HepG2 (cell line): ENCODE data around the gene ZDHHC9.

ENCODE experiments used
- CTCF ChIP-seq: sonication (generic); formaldehyde crosslinking; IDR thresholded peaks from 2 replicates; pipeline ENCODE4 v1.5.0; 2020; ENCODE audit warnings: mild to moderate bottlenecking, missing genetic modification reagents, moderate library complexity
- ELF1 ChIP-seq: sonication (generic); formaldehyde crosslinking; IDR thresholded peaks from 2 replicates; pipeline ENCODE4 v1.4.0; 2020; ENCODE audit warnings: missing genetic modification reagents
- FOXA1 ChIP-seq, 2 experiments: fragments of 450-650 bp in 1 of 2; sonication (generic) in 1 of 2; formaldehyde crosslinking in 1 of 2; IDR thresholded peaks; 2 replicates each; pipeline versions ENCODE4 v1.4.0 to v1.6.1; 2016 to 2020; ENCODE audit warnings: missing genetic modification reagents in 1 of 2
- NFIC ChIP-seq: IDR thresholded peaks from 2 replicates; pipeline ENCODE4 v1.6.1; 2012; ENCODE audit warnings: mild to moderate bottlenecking, low read length, inconsistent platforms
- SP1 ChIP-seq, 2 experiments: fragments of 450-650 bp in 1 of 2; sonication (generic) in 1 of 2; formaldehyde crosslinking in 1 of 2; IDR thresholded peaks; 2 replicates each; pipeline versions ENCODE4 v1.4.0 to v1.6.1; 2016 to 2020; ENCODE audit warnings: missing genetic modification reagents in 1 of 2
- SRF ChIP-seq: IDR thresholded peaks from 2 replicates; pipeline ENCODE4 v1.6.1; 2011; ENCODE audit warnings: mild to moderate bottlenecking, low read depth, low read length, moderate library complexity
- SRSF9 ChIP-seq: fragments of 200-400 bp; formaldehyde crosslinking; IDR thresholded peaks from 2 replicates; pipeline ENCODE4 v1.6.1; 2018; ENCODE audit warnings: borderline replicate concordance, mild to moderate bottlenecking, low read depth, low read length; ENCODE audit not compliant: insufficient read depth, poor library complexity, severe bottlenecking
- ZBTB46 ChIP-seq: sonication (generic); formaldehyde crosslinking; IDR thresholded peaks from 2 replicates; pipeline ENCODE4 v1.4.0; 2020; ENCODE audit warnings: mild to moderate bottlenecking, missing genetic modification reagents, borderline replicate concordance
- ZBTB8A ChIP-seq: sonication (generic); formaldehyde crosslinking; IDR thresholded peaks from 2 replicates; pipeline ENCODE4 v1.4.0; 2020; ENCODE audit warnings: mild to moderate bottlenecking, low read depth, missing genetic modification reagents, borderline replicate concordance
- ZMYM3 ChIP-seq: sonication (generic); formaldehyde crosslinking; IDR thresholded peaks from 2 replicates; pipeline ENCODE4 v1.5.1; 2020; ENCODE audit warnings: mild to moderate bottlenecking, missing genetic modification reagents
- ZNF263 ChIP-seq: sonication (generic); formaldehyde crosslinking; IDR thresholded peaks from 2 replicates; pipeline ENCODE4 v1.4.0; 2020; ENCODE audit warnings: missing genetic modification reagents
- ZNF580 ChIP-seq: IDR thresholded peaks from 2 replicates; pipeline ENCODE4 v1.6.1; 2016; ENCODE audit warnings: low read depth, borderline replicate concordance
- ZNF652 ChIP-seq: IDR thresholded peaks from 2 replicates; pipeline ENCODE4 v1.6.1; 2016; ENCODE audit warnings: low read depth, borderline replicate concordance
- TF ChIP-seq, protein P1 (sequence below): sonication (generic); formaldehyde crosslinking; IDR thresholded peaks from 2 replicates; pipeline ENCODE4 v1.5.1; 2020; ENCODE audit warnings: mild to moderate bottlenecking, missing genetic modification reagents, moderate library complexity

GRCh38 chrX:129830494-129830893, 13.2 kb downstream of the ZDHHC9 start:
- TF ChIP-seq ZBTB46 (CRISPR knock-in tag): no peak
- TF ChIP-seq CTCF (CRISPR knock-in tag): no peak
- no peak for TF ChIP-seq SP1 (IDR thresholded peaks at IDR 0.05)
- no peak for TF ChIP-seq SP1 (CRISPR knock-in tag; IDR thresholded peaks at IDR 0.05)
- TF ChIP-seq, protein P1, sequence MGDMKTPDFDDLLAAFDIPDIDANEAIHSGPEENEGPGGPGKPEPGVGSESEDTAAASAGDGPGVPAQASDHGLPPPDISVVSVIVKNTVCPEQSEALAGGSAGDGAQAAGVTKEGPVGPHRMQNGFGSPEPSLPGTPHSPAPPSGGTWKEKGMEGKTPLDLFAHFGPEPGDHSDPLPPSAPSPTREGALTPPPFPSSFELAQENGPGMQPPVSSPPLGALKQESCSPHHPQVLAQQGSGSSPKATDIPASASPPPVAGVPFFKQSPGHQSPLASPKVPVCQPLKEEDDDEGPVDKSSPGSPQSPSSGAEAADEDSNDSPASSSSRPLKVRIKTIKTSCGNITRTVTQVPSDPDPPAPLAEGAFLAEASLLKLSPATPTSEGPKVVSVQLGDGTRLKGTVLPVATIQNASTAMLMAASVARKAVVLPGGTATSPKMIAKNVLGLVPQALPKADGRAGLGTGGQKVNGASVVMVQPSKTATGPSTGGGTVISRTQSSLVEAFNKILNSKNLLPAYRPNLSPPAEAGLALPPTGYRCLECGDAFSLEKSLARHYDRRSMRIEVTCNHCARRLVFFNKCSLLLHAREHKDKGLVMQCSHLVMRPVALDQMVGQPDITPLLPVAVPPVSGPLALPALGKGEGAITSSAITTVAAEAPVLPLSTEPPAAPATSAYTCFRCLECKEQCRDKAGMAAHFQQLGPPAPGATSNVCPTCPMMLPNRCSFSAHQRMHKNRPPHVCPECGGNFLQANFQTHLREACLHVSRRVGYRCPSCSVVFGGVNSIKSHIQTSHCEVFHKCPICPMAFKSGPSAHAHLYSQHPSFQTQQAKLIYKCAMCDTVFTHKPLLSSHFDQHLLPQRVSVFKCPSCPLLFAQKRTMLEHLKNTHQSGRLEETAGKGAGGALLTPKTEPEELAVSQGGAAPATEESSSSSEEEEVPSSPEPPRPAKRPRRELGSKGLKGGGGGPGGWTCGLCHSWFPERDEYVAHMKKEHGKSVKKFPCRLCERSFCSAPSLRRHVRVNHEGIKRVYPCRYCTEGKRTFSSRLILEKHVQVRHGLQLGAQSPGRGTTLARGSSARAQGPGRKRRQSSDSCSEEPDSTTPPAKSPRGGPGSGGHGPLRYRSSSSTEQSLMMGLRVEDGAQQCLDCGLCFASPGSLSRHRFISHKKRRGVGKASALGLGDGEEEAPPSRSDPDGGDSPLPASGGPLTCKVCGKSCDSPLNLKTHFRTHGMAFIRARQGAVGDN (CRISPR knock-in tag): no peak
- no peak for TF ChIP-seq ZNF652 (CRISPR knock-in tag)
- TF ChIP-seq FOXA1 (IDR thresholded peaks at IDR 0.05): no peak
- no peak for TF ChIP-seq FOXA1 (CRISPR knock-in tag; IDR thresholded peaks at IDR 0.05)
- no peak for TF ChIP-seq ZMYM3 (CRISPR knock-in tag)
- TF ChIP-seq NFIC: no peak
- TF ChIP-seq SRF: no peak
- no peak for TF ChIP-seq ZNF580 (CRISPR knock-in tag)
- TF ChIP-seq SRSF9: no peak
- no peak for TF ChIP-seq ELF1
- TF ChIP-seq ZNF263 (CRISPR knock-in tag): no peak
- TF ChIP-seq ZBTB8A (CRISPR knock-in tag): no peak
